Epithelial cell of proximal tubule (primary cell): ENCODE data around the gene IL1RAPL2. TPM values are rescaled to one million over a fixed set of nuclear protein-coding genes. Genes with fewer than 3 reads are reported as not detected.
"Not testable (repeated sequence)": the region's sequence is repeated elsewhere in the genome, so short reads cannot be mapped to it uniquely, and the experiment has no call there.

Experiments used
- DNase-seq: peaks from one replicate; pipeline ENCODE4 v3.0.0-alpha.2; 2011; ENCODE audit warnings: low read depth
- H3K4me3 ChIP-seq: 2 replicates; pipeline ENCODE4 v1.5.1; 2011; ENCODE audit warnings: low read depth, mild to moderate bottlenecking, low read length
- total RNA-seq: library from RNA; depleted of rRNA; stranded (reverse); fragments of >200 nt; gene quantifications from 2 replicates; pipeline ENCODE4 v1.2.3, GENCODE V29; 2015
- TF ChIP-seq, protein P1 (sequence below): conservative IDR thresholded peaks from 2 replicates; pipeline ENCODE4 v1.5.1; 2012; ENCODE audit warnings: low read depth, mild to moderate bottlenecking, low read length

IL1RAPL2 gene
- total RNA-seq, 1 donor from 2014 or later = not detected

DNA sequence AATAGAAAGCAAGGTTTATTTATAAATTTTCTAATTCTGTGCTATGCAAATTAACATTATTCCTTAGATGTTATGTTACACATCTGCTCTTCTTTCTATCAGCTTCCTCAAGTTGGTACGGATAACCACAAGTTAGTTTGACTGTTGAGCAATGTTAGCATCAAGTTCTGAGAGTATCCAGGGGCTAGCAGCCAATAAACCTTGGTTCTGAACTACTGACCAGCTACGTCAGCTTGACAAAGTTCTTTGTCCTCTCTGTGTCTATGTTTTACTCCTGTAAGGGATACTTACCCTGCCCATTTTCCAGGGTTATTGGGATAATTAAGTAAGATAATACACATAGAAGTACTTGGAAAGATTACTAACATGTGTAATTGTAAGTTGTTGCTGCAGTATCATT, 662.6 kb downstream of the IL1RAPL2 start:
- TF ChIP-seq, protein P1, sequence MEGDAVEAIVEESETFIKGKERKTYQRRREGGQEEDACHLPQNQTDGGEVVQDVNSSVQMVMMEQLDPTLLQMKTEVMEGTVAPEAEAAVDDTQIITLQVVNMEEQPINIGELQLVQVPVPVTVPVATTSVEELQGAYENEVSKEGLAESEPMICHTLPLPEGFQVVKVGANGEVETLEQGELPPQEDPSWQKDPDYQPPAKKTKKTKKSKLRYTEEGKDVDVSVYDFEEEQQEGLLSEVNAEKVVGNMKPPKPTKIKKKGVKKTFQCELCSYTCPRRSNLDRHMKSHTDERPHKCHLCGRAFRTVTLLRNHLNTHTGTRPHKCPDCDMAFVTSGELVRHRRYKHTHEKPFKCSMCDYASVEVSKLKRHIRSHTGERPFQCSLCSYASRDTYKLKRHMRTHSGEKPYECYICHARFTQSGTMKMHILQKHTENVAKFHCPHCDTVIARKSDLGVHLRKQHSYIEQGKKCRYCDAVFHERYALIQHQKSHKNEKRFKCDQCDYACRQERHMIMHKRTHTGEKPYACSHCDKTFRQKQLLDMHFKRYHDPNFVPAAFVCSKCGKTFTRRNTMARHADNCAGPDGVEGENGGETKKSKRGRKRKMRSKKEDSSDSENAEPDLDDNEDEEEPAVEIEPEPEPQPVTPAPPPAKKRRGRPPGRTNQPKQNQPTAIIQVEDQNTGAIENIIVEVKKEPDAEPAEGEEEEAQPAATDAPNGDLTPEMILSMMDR = no peak

DNA sequence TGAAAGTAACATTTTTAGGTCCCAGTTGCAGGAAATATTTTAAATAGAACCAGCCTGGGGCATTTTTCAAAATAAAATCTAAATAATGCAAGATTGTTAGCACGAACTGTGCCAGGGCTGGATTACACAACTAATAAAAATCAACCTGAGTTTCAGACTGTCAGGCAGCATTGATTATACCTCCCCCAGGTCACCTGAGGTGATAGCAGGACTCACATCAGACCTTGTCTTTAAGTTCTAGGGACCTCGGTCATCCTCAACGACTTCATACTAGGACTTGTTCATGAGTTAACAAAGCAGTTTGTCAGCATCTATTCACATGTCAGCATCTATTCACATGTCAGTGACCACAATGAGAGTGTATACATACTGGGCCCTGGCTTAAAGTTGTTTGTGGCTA, 663.1 kb downstream of the IL1RAPL2 start:
- no peak overlapping the region for H3K4me3 ChIP-seq
- TF ChIP-seq, protein P1 = no peak
- no peak for DNase-seq

More for the DNA sequence above, 662.6 kb downstream of the IL1RAPL2 start:
- H3K4me3 ChIP-seq = no peak overlapping the region
- no peak for DNase-seq

DNA sequence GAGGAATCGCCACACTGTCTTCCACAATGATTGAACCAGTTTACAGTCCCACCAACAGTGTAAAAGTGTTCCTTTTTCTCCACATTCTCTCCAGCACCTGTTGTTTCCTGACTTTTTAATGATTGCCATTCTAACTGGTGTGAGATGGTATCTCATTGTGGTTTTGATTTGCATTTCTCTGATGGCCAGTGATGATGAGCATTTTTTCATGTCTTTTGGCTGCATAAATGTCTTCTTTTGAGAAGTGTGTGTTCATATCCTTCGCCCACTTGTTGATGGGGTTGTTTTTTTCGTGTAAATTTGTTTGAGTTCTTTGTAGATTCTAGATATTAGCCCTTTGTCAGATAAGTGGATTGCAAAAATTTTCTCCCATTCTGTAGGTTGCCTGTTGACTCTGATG, 671.4 kb downstream of the IL1RAPL2 start:
- not testable (repeated sequence) for H3K4me3 ChIP-seq, DNase-seq

DNA sequence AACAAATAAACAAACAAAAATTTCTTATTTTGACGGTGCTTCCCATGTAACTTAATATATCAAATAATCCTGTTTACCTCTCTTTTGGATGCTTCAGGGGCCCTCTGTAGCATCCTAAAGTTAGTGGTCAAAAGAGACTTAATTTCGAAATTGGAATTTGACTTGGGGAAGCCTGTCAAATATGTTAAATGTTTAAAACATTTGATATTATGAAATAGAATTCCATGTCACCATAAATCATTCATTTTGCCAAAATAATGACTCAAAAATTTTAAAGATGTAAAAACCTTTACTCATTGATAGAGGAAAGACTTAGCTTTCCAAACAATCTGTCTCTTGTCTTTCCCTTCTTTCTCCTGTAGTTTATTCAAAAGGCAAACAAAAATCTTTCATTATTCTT, 675.1 kb downstream of the IL1RAPL2 start:
- TF ChIP-seq, protein P1 = no peak
- H3K4me3 ChIP-seq = no peak overlapping the region
- DNase-seq = no peak

DNA sequence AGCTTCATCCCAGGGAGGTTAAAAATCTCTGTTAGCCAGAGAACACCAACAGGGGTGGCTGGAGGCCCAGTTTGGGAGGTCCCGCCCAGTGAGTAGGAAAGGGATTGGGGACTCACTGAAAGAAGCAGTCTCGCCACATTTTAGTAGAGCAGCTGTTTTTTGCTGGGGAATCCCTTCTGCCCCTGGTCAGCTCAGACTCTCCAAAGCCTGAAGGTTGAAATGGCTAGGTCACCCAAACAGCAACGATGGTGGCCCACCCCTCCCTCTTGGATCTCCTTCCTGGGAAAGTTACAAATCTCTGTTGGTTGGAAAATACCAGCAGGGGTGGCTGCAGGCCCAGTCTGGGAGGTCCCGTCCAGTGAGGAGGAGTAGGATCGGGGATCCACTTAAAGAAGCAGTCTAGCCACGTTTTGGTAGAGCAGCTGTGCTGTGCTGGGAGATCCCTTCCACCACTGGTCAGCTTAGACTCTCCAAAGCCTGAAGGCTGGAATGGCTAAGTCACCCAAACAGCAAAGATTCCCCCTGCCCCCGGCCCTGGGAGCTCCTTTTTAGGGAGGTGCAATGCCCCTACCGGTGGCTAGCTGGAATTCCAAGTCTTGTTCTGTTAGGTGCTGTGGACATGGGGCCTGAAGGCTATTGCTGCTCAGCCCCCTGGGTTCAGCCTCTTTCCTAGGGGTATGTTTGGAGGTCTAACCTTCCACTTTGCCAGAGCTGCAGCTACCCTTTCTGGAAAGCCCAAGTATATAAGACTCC, 694.5 kb downstream of the IL1RAPL2 start:
- H3K4me3 ChIP-seq = no peak overlapping the region
- TF ChIP-seq, protein P1 = no peak
- DNase-seq = no peak

DNA sequence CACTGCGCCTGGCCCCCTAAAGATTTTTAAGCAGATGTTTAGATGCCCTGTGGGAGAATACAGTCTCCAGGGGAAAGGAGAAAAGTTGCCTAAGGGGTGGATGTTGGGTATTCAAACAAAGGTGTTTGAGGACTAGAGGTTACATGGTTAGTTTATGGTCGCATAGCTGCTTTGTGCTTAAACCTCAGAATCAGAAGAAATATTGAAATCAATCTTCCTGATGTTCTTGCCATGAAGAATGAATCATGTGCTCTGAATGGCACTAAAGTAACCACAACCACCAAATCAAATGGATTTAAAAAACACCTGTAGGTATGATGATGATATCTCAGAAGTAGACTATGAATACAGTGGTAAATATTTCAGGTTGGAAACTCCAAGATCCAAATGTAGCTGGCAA, 697.2 kb downstream of the IL1RAPL2 start:
- no peak overlapping the region for H3K4me3 ChIP-seq
- TF ChIP-seq, protein P1 = no peak
- no peak for DNase-seq

DNA sequence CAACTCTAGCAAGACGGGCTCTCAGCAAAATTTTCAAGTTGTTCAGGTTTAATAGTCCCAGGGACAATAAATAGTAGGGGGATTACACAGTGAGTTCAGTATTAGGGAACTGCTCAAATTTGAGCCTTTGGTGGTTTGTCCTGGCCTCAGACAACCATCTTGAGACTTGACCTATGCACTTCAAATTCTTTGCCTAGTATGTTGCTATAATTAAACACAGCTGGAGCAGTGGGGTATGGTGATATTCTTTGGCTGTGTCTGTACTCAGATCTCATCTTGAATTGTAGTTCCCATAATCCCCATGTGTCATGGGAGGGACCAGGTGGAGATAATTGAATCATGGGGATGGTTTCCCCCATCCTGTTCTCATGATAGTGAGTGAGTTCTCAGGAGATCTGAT, 697.8 kb downstream of the IL1RAPL2 start:
- no peak overlapping the region for H3K4me3 ChIP-seq
- TF ChIP-seq, protein P1 = no peak
- no peak for DNase-seq
